ENCODE measurements around the gene STK32C. TPM values are rescaled to one million over a fixed set of nuclear protein-coding genes. Genes with fewer than 3 reads are reported as not detected.
"Not testable (repeated sequence)": the region's sequence is repeated elsewhere in the genome, so short reads cannot be mapped to it uniquely, and the experiment has no call there.

STK32C gene
- total RNA-seq, 1 experiment from 2014 or later: 13.5 TPM

DNA sequence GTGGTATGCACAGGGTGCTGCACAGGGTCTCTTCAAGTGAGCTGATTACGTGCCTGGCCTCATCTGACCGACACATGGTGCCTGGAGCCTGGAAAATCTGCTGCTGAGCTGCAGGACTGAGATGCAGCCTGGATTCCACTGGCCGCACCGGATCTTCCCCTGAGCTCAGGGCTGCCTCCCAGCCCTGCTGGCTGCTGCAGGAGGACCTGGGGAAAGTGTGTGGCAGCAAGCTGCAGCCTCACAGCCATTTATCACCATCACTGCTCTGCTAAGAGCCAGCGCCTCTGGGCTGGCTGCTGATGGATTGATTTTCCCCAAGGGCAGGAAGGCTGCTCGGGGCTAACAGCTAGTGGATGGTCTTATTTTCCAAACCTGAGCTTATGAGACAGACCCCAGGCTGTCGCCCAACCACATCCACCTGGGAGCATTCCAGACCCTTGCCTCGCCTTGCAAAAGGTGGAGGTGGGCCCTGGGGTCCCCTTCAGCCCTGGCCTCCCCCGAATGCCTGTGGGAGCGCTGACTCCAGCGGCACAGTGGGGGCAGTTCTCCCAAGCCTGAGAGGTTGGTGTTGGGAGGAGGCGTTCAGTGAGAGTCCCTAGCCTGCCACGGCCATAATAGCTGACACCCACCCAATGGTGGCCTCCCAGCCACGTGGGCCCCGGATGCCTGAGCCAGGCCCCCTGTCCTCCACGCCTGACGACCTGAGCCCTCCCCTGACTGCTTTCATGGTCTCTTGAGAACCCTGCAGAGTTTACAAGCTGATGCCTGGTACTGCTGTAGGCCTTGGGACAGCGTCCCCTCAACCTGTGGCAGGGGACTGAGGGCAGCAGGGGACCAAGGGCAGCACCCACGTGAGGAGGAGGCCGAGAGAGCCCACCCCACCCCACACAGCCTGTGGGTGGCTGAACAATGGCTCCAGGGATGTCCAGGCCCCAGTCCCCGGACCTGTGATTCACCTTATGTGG is 38.2 kb downstream of the STK32C start:
- Mint-ChIP-seq H3K27ac (ENCODE audit: unreplicated experiment) (no peak overlapping the region), H3K4me1 (ENCODE audit: low read depth, unreplicated experiment) (no peaks in the 10 kb centered on the region), H3K4me3 (ENCODE audit: low read depth, unreplicated experiment) (no peak overlapping the region), H3K36me3 (ENCODE audit: insufficient read depth, unreplicated experiment) (no peaks in the 10 kb centered on the region), H3K27me3 (ENCODE audit: unreplicated experiment) (peaks cover 12% of the 10 kb centered on the region), H3K9me3 (ENCODE audit: low read depth, unreplicated experiment) (peaks cover 3% of the 10 kb centered on the region)
- intact Hi-C loops (cut with micrococcal nuclease; ENCODE audit: unreplicated experiment): no loop called here
- DNase-seq: no peak
- CTCF ChIA-PET: no interaction called here
- TF ChIP-seq CTCF (IDR thresholded peaks at IDR 0.05; ENCODE audit: unreplicated experiment): no peak
- no TSS peak for BruUV-seq (replicated peaks)

DNA sequence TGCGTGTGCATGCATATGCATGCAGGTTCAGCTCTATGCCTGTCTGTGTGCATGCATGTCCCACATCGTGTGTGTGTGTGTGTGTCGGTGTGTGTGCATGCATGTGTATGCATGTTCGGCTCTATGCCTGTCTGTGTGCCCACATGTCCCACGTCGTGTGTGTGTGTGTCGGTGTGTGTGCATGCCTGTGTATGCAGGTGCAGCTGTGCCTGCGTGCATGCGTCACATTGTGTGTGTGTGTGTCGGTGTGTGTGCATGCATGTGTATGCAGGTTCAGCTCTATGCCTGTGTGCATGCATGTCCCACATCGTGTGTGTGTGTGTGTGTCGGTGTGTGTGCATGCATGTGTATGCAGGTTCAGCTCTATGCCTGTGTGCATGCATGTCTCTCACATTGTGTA is 39.8 kb downstream of the STK32C start:
- peaks cover 12% of the 10 kb centered on the region for H3K27me3 Mint-ChIP-seq (ENCODE audit: unreplicated experiment)
- H3K36me3 Mint-ChIP-seq (ENCODE audit: insufficient read depth, unreplicated experiment); BruUV-seq (replicated peaks); H3K27ac Mint-ChIP-seq (ENCODE audit: unreplicated experiment); DNase-seq; H3K9me3 Mint-ChIP-seq (ENCODE audit: low read depth, unreplicated experiment); CTCF ChIA-PET; H3K4me3 Mint-ChIP-seq (ENCODE audit: low read depth, unreplicated experiment); H3K4me1 Mint-ChIP-seq (ENCODE audit: low read depth, unreplicated experiment); intact Hi-C loops (cut with micrococcal nuclease; ENCODE audit: unreplicated experiment): not testable (repeated sequence)

DNA sequence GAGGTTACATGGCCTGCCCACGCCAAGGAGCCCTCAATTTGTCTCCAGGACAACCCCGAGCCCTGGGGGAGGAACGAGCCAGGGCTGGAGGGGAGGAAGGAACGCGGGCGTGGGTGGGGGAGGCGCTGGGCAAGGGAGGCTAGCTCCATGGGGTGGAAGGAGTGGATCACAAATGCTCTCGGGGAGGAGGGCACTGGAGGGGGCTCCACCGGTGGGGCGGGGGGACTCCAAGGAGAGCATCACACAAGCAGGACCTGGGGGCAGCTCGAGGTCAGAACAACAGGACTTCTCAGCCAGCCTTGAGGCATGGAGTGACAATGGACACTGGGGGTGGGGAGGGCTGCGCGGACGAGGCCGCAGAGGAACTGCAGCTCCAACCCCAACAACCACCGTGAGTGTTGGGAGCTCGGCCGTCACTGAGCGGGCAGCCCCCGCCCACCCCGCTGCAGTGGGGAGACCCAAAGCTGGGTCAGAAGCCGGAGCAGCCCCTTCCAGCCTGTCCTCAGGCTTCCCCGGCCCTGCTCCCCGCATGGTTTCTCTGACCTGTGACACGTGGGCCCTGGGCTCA is 41.1 kb downstream of the STK32C start:
- no peak overlapping the region for H3K4me3 Mint-ChIP-seq (ENCODE audit: low read depth, unreplicated experiment)
- H3K27ac Mint-ChIP-seq (ENCODE audit: unreplicated experiment): no peak overlapping the region
- intact Hi-C loops (cut with micrococcal nuclease; ENCODE audit: unreplicated experiment): no loop called here
- no peak for TF ChIP-seq CTCF (IDR thresholded peaks at IDR 0.05; ENCODE audit: unreplicated experiment)
- no TSS peak for BruUV-seq (replicated peaks)
- H3K9me3 Mint-ChIP-seq (ENCODE audit: low read depth, unreplicated experiment): peaks cover 3% of the 10 kb centered on the region
- DNase-seq: no peak
- no peaks in the 10 kb centered on the region for H3K36me3 Mint-ChIP-seq (ENCODE audit: insufficient read depth, unreplicated experiment)
- H3K27me3 Mint-ChIP-seq (ENCODE audit: unreplicated experiment): peaks cover 12% of the 10 kb centered on the region
- no peaks in the 10 kb centered on the region for H3K4me1 Mint-ChIP-seq (ENCODE audit: low read depth, unreplicated experiment)
- CTCF ChIA-PET: no interaction called here

DNA sequence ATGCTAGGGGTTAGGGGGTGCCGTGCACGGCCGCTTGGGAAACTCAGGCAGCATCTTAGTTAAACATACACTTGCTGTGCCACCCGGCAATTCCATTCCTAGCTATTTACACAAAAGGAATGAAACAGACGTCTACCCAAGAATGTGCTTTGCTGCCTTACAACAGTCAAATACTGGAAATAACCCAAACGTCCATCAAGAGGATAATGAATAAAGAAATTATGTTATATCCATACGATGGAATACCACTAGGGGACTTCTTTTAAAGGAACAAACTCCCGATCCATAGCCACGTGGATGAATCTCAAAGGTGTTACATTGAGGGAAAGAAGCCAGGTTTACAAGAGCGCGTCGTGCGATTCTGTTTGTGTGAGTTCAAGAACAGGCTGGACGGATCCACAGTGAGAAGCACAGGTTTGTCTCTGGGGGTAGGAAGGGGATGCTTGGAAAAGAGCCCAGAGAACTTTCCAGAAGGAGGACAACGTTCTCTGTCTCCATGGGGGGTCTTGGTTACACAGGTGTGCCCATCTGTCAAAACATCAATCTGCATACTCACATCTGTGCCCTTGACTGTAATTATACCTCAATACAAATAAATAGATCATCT is 41.8 kb downstream of the STK32C start:
- no peak for TF ChIP-seq CTCF (IDR thresholded peaks at IDR 0.05; ENCODE audit: unreplicated experiment)
- no peak for DNase-seq
- Mint-ChIP-seq H3K27me3 (ENCODE audit: unreplicated experiment) (peaks cover 12% of the 10 kb centered on the region), H3K4me1 (ENCODE audit: low read depth, unreplicated experiment) (no peaks in the 10 kb centered on the region), H3K27ac (ENCODE audit: unreplicated experiment) (no peak overlapping the region), H3K36me3 (ENCODE audit: insufficient read depth, unreplicated experiment) (no peaks in the 10 kb centered on the region), H3K9me3 (ENCODE audit: low read depth, unreplicated experiment) (peaks cover 3% of the 10 kb centered on the region), H3K4me3 (ENCODE audit: low read depth, unreplicated experiment) (no peak overlapping the region)
- no TSS peak for BruUV-seq (replicated peaks)
- CTCF ChIA-PET: no interaction called here
- intact Hi-C loops (cut with micrococcal nuclease; ENCODE audit: unreplicated experiment): no loop called here
